Endothelial cell of umbilical vein (primary cell): ENCODE data around the gene TRIM61. TPM values are rescaled to one million over a fixed set of nuclear protein-coding genes. Genes with fewer than 3 reads are reported as not detected.
"Not testable (repeated sequence)": the region's sequence is repeated elsewhere in the genome, so short reads cannot be mapped to it uniquely, and the experiment has no call there.

Source experiments
- BruUV-seq: library from RNA; stranded (reverse); fragments of 400-500 nt; replicated peaks from 2 replicates; lab custom pipeline; 2021; lab: Mats Ljungman, UMichigan
- CTCF ChIA-PET: fragments of 300-600, 350-600 bp; sonication (Branson Sonifier 250); formaldehyde crosslinking; loops from one replicate; lab custom pipeline; 2021; ENCODE audit warnings: antibody characterized with exemption, inconsistent platforms; lab: Charles Lee
- POLR2A ChIA-PET: fragments of 300-600, 350-600 bp; sonication (Branson Sonifier 250); formaldehyde crosslinking; loops from one replicate; lab custom pipeline; 2021; ENCODE audit warnings: antibody characterized with exemption, inconsistent platforms; lab: Charles Lee
- DNase-seq: peaks from one replicate; pipeline ENCODE4 v3.0.0-alpha.2; 2011; ENCODE audit warnings: low read depth, low spot score
- FAIRE-seq: peaks from 2 replicates; lab custom pipeline; 2011; peaks lifted over from hg19 to GRCh38; lab: Jason Lieb, UNC
- H2AFZ ChIP-seq: 2 replicates; pipeline ENCODE4 v1.6.0; 2012; ENCODE audit warnings: low read depth, low read length, control low read depth, inconsistent platforms
- H3K27ac ChIP-seq: 2 replicates; pipeline ENCODE4 v1.5.1; 2011; ENCODE audit warnings: low read depth, mild to moderate bottlenecking, control low read depth, low read length, moderate library complexity; ENCODE audit not compliant: insufficient read depth
- H3K27me3 ChIP-seq, 2 experiments: 2 replicates each; pipeline versions ENCODE4 v1.6.0 to v1.6.1; 2011; ENCODE audit warnings: low read length in 2 of 2, mixed read lengths in 1 of 2; ENCODE audit not compliant: control insufficient read depth in 2 of 2, insufficient read depth in 2 of 2
- H3K36me3 ChIP-seq, 2 experiments: 2 replicates in 1 of 2; 3 replicates in 1 of 2; pipeline ENCODE4 v1.5.1; 2011; ENCODE audit warnings: low read length in 2 of 2, mild to moderate bottlenecking in 1 of 2, moderate library complexity in 1 of 2; ENCODE audit not compliant: control insufficient read depth in 2 of 2, insufficient read depth in 2 of 2; ENCODE audit errors: extremely low read depth in 1 of 2
- H3K4me1 ChIP-seq: 3 replicates; pipeline ENCODE4 v1.5.1; 2011; ENCODE audit warnings: mild to moderate bottlenecking, low read length; ENCODE audit not compliant: control insufficient read depth, insufficient read depth; ENCODE audit errors: extremely low read depth
- H3K4me2 ChIP-seq: 2 replicates; pipeline ENCODE4 v1.6.1; 2011; ENCODE audit warnings: low read length, control low read depth, mixed read lengths; ENCODE audit not compliant: insufficient read depth
- H3K4me3 ChIP-seq, 3 experiments: fragments of 200-600 bp in 1 of 3; sonication (generic), shearing (Covaris generic) in 1 of 3; replicated peaks in 1 of 3; 2 replicates each; pipeline ENCODE4 v1.5.1; 2011 to 2016; ENCODE audit warnings: control low read depth in 3 of 3, low read length in 3 of 3, mild to moderate bottlenecking in 2 of 3, inconsistent platforms in 1 of 3, low read depth in 1 of 3, moderate library complexity in 1 of 3; ENCODE audit not compliant: insufficient read depth in 1 of 3
- H3K79me2 ChIP-seq: 2 replicates; pipeline ENCODE4 v1.6.0; 2012; ENCODE audit warnings: low read length, inconsistent platforms; ENCODE audit not compliant: control insufficient read depth, insufficient read depth
- H3K9ac ChIP-seq: replicated peaks from 2 replicates; pipeline ENCODE3; 2011; ENCODE audit warnings: low read length, control low read depth; ENCODE audit not compliant: insufficient read depth; ENCODE audit errors: extremely low read depth
- H3K9me1 ChIP-seq: replicated peaks from 3 replicates; pipeline ENCODE4 v1.6.0; 2011; ENCODE audit warnings: mild to moderate bottlenecking, low read length; ENCODE audit not compliant: control insufficient read depth, insufficient read depth; ENCODE audit errors: extremely low read depth
- H3K9me3 ChIP-seq: replicated peaks from 2 replicates; pipeline ENCODE4 v1.5.1; 2012; ENCODE audit warnings: low read length, inconsistent platforms; ENCODE audit not compliant: control insufficient read depth, insufficient read depth
- H4K20me1 ChIP-seq: replicated peaks from 2 replicates; pipeline ENCODE3; 2011; ENCODE audit warnings: mild to moderate bottlenecking, low read length; ENCODE audit not compliant: control insufficient read depth, insufficient read depth; ENCODE audit errors: extremely low read depth
- CTCF ChIP-seq, 2 donors: IDR thresholded peaks; 1 replicate in 1 of 2; 2 replicates in 1 of 2; pipeline ENCODE4 v1.5.1; 2011; ENCODE audit warnings: low read length in 2 of 2, mild to moderate bottlenecking in 2 of 2, moderate library complexity in 2 of 2, control low read depth in 1 of 2, inconsistent platforms in 1 of 2, low read depth in 1 of 2; ENCODE audit not compliant: insufficient read depth in 1 of 2; ENCODE audit errors: extremely low read depth in 1 of 2
- GATA2 ChIP-seq: IDR thresholded peaks from 2 replicates; pipeline ENCODE4 v1.7.0; 2011; ENCODE audit warnings: low read depth, mild to moderate bottlenecking, moderate library complexity, mixed read lengths, low read length; ENCODE audit not compliant: insufficient read length, insufficient read depth
- dilution Hi-C: fragments of 300-500 bp; cut with MboI; formaldehyde crosslinking; loops from one replicate; pipeline ENCODE4 v1.15.0; 2019; ENCODE audit warnings: low sequenced_read_pairs; ENCODE audit not compliant: extremely low pct_ligation_motif_present
- intact Hi-C: fragments of 100-400 bp; cut with micrococcal nuclease; formaldehyde crosslinking; loops from one replicate; pipeline ENCODE4 v1.10.0; 2022
- polyA plus RNA-seq, 4 experiments: library from polyadenylated mRNA; depleted of rRNA in 3 of 4; stranded (reverse) in 3 of 4; unstranded in 1 of 4; fragments of >200 nt; gene quantifications; 2 replicates each; pipeline versions ENCODE4 v1.2.1 to v1.2.3, GENCODE V29; 2011 to 2012; ENCODE audit warnings: missing spikeins in 1 of 4
- total RNA-seq: library from RNA; stranded (reverse); gene quantifications from 2 replicates; pipeline ENCODE4 v1.2.3, GENCODE V29; 2021

Gene TRIM61
- total and polyA plus RNA-seq, 2 donors (not counting 3 experiments of a cell fraction or from before 2014, with no cell fraction given) = 0.22 TPM; not detected in 1

GRCh38 chr4:165019995-165020394 lies 42.5 kb upstream of the TRIM61 start:
- H2AFZ ChIP-seq, POLR2A ChIA-PET, H3K9me1 ChIP-seq, H3K27me3 ChIP-seq, H3K4me2 ChIP-seq, H3K4me1 ChIP-seq, H3K27ac ChIP-seq, FAIRE-seq, DNase-seq, dilution Hi-C loops, H3K9ac ChIP-seq, H3K36me3 ChIP-seq, H3K9me3 ChIP-seq, H4K20me1 ChIP-seq, CTCF ChIA-PET, intact Hi-C loops, H3K4me3 ChIP-seq, BruUV-seq, H3K79me2 ChIP-seq: not testable (repeated sequence)

- dilution Hi-C loops = no loop called here
- FAIRE-seq = no peak
- no TSS peak for BruUV-seq
Measured at GRCh38 chr4:165016971-165017370, 39.5 kb upstream of the TRIM61 start.

More at GRCh38 chr4:165016971-165017370, 39.5 kb upstream of the TRIM61 start:
- no peak for DNase-seq
- TF ChIP-seq GATA2 = no peak
- peak in 1 of 2 donors; percentile 4 for TF ChIP-seq CTCF (IDR thresholded peaks at IDR 0.05; ENCODE audit: extremely low read depth in 1 of 2, insufficient read depth in 1 of 2, low read depth in 1 of 2, low read length in 2 of 2)
- Histone ChIP-seq H4K20me1 (no peaks in the 10 kb centered on the region), H3K36me3 (no peaks in the 10 kb centered on the region), H3K4me1 (no peaks in the 10 kb centered on the region), H3K9me1 (no peaks in the 10 kb centered on the region), H3K4me2 (no peak overlapping the region), H3K9ac (no peak overlapping the region), H2AFZ (no peak overlapping the region), H3K27ac (no peak overlapping the region), H3K79me2 (no peaks in the 10 kb centered on the region), H3K27me3 (no peaks in the 10 kb centered on the region), H3K4me3 (no peak overlapping the region), H3K9me3 (no peaks in the 10 kb centered on the region)
- ChIA-PET CTCF (no interaction called here), POLR2A (no interaction called here)
- intact Hi-C loops = no loop called here
